Hepatocyte (in vitro differentiated cells): ENCODE results near the gene CDH10. TPM values are rescaled to one million over a fixed set of nuclear protein-coding genes. Genes with fewer than 3 reads are reported as not detected.

Experiments
- DNase-seq: peaks from one replicate; pipeline ENCODE4 v3.0.0-alpha.2; 2016; ENCODE audit warnings: low spot score
- H2AFZ ChIP-seq: fragments of 200-600 bp; sonication (generic); 2 replicates; pipeline ENCODE4 v1.6.0; 2016; ENCODE audit warnings: antibody characterized with exemption, mild to moderate bottlenecking
- H3K27ac ChIP-seq: fragments of 200-600 bp; sonication (generic); 2 replicates; pipeline ENCODE4 v1.5.1; 2016; ENCODE audit warnings: mild to moderate bottlenecking
- H3K27me3 ChIP-seq: fragments of 200-600 bp; sonication (generic); 2 replicates; pipeline ENCODE4 v1.6.1; 2016
- H3K36me3 ChIP-seq: fragments of 200-600 bp; sonication (generic); replicated peaks from 2 replicates; pipeline ENCODE4 v1.5.1; 2016; ENCODE audit warnings: low read depth; ENCODE audit not compliant: insufficient read depth
- H3K4me1 ChIP-seq: fragments of 200-600 bp; sonication (generic); 2 replicates; pipeline ENCODE4 v1.5.1; 2016; ENCODE audit warnings: mild to moderate bottlenecking, moderate library complexity; ENCODE audit not compliant: insufficient read depth
- H3K4me2 ChIP-seq: fragments of 200-600 bp; sonication (generic); 2 replicates; pipeline ENCODE4 v1.6.0; 2016
- H3K4me3 ChIP-seq: fragments of 200-600 bp; sonication (generic); 2 replicates; pipeline ENCODE4 v1.5.1; 2016; ENCODE audit warnings: mild to moderate bottlenecking
- H3K79me2 ChIP-seq: fragments of 200-600 bp; sonication (generic); 2 replicates; pipeline ENCODE4 v1.6.0; 2017; ENCODE audit warnings: mild to moderate bottlenecking
- H3K9me2 ChIP-seq: fragments of 200-600 bp; sonication (generic); replicated peaks from 2 replicates; pipeline ENCODE4 v1.6.0; 2017; ENCODE audit warnings: mild to moderate bottlenecking; ENCODE audit not compliant: insufficient read depth
- H3K9me3 ChIP-seq: fragments of 200-600 bp; sonication (generic); 2 replicates; pipeline ENCODE4 v1.5.1; 2016; ENCODE audit warnings: low read depth, mild to moderate bottlenecking
- H4K20me1 ChIP-seq: fragments of 200-600 bp; sonication (generic); 2 replicates; pipeline ENCODE4 v1.6.0; 2016; ENCODE audit warnings: mild to moderate bottlenecking; ENCODE audit not compliant: insufficient read depth, poor library complexity, severe bottlenecking
- CTCF ChIP-seq: fragments of 200-600 bp; sonication (generic); IDR thresholded peaks from 2 replicates; pipeline ENCODE4 v1.5.1; 2016; ENCODE audit warnings: antibody characterized with exemption, mild to moderate bottlenecking; ENCODE audit not compliant: poor library complexity
- EZH2 ChIP-seq: fragments of 200-600 bp; sonication (generic); IDR thresholded peaks from 2 replicates; pipeline ENCODE4 v1.6.1; 2016; ENCODE audit warnings: antibody characterized with exemption, mild to moderate bottlenecking, borderline replicate concordance
- EZH2phosphoT487 ChIP-seq: fragments of 200-600 bp; sonication (generic); IDR thresholded peaks from one replicate; pipeline ENCODE4 v1.6.1; 2018; ENCODE audit warnings: antibody characterized with exemption, mild to moderate bottlenecking, low read depth, moderate library complexity; ENCODE audit not compliant: unreplicated experiment, severe bottlenecking
- WGBS: methylation state at CpG from one replicate; pipeline ENCODE4 v1.1.6; 2016; ENCODE audit warnings: low lambda C conversion rate; ENCODE audit errors: missing lambda C conversion rate; 5-methylcytosine and 5-hydroxymethylcytosine counted together
- polyA plus RNA-seq: library from polyadenylated mRNA; unstranded; fragments of >200 nt; fragmentation: Nextera tagmentation; extraction: Ambion mirVana; gene quantifications from 2 replicates; pipeline ENCODE4 v1.2.1, GENCODE V29; 2016
- total RNA-seq: library from RNA; depleted of rRNA; stranded (reverse); fragments of >200 nt; gene quantifications from 2 replicates; pipeline ENCODE4 v1.2.3, GENCODE V29; 2014

The CDH10 gene
- total and polyA plus RNA-seq, 2 experiments from 2014 or later: 3.2 to 4.9 TPM

- H3K4me3 ChIP-seq: no peak overlapping the region
- H4K20me1 ChIP-seq: no peaks in the 10 kb centered on the region
- H3K79me2 ChIP-seq: no peaks in the 10 kb centered on the region
- no peak overlapping the region for H3K4me2 ChIP-seq
- TF ChIP-seq CTCF (no peak), EZH2phosphoT487 (no peak), EZH2 (no peak)
- H2AFZ ChIP-seq: no peak overlapping the region
- no peaks in the 10 kb centered on the region for H3K9me2 ChIP-seq
- no peaks in the 10 kb centered on the region for H3K27me3 ChIP-seq
- H3K9me3 ChIP-seq: no peaks in the 10 kb centered on the region
- no peak for DNase-seq
- H3K27ac ChIP-seq: no peak overlapping the region
- H3K36me3 ChIP-seq: no peaks in the 10 kb centered on the region
- H3K4me1 ChIP-seq: no peaks in the 10 kb centered on the region
Observed at GRCh38 chr5:24591426-24591825, 53.4 kb downstream of the CDH10 start.

GRCh38 chr5:24589566-24589965, 55.2 kb downstream of the CDH10 start:
- Histone ChIP-seq H2AFZ (no peak overlapping the region), H3K79me2 (no peaks in the 10 kb centered on the region), H3K4me1 (no peaks in the 10 kb centered on the region), H3K4me3 (no peak overlapping the region), H4K20me1 (no peaks in the 10 kb centered on the region), H3K27ac (no peak overlapping the region), H3K9me2 (no peaks in the 10 kb centered on the region), H3K9me3 (no peaks in the 10 kb centered on the region), H3K36me3 (no peaks in the 10 kb centered on the region), H3K4me2 (no peak overlapping the region), H3K27me3 (no peaks in the 10 kb centered on the region)
- WGBS: 92% methylated on average over 3 of the region's 3 CpGs
- DNase-seq: no peak
- no peak for TF ChIP-seq EZH2phosphoT487
- no peak for TF ChIP-seq CTCF
- TF ChIP-seq EZH2: no peak

GRCh38 chr5:24585751-24586150, 59.0 kb downstream of the CDH10 start:
- no peaks in the 10 kb centered on the region for H4K20me1 ChIP-seq
- H3K27ac ChIP-seq: no peak overlapping the region
- TF ChIP-seq EZH2phosphoT487: no peak
- TF ChIP-seq CTCF: no peak
- TF ChIP-seq EZH2: no peak
- H3K27me3 ChIP-seq: no peaks in the 10 kb centered on the region
- no peaks in the 10 kb centered on the region for H3K9me3 ChIP-seq
- H3K4me2 ChIP-seq: no peak overlapping the region
- no peak overlapping the region for H3K4me3 ChIP-seq
- H3K9me2 ChIP-seq: no peaks in the 10 kb centered on the region
- H3K4me1 ChIP-seq: no peaks in the 10 kb centered on the region
- H3K79me2 ChIP-seq: no peaks in the 10 kb centered on the region
- no peak for DNase-seq
- no peaks in the 10 kb centered on the region for H3K36me3 ChIP-seq
- no peak overlapping the region for H2AFZ ChIP-seq
- WGBS: 64% methylated on average over 4 of the region's 4 CpGs

- Histone ChIP-seq H3K9me2 (no peaks in the 10 kb centered on the region), H3K27ac (no peak overlapping the region), H2AFZ (no peak overlapping the region), H4K20me1 (no peaks in the 10 kb centered on the region), H3K9me3 (no peaks in the 10 kb centered on the region), H3K4me3 (no peak overlapping the region), H3K27me3 (no peaks in the 10 kb centered on the region), H3K4me2 (no peak overlapping the region), H3K79me2 (no peaks in the 10 kb centered on the region), H3K4me1 (no peaks in the 10 kb centered on the region), H3K36me3 (no peaks in the 10 kb centered on the region)
- no peak for DNase-seq
- TF ChIP-seq EZH2phosphoT487 (no peak), CTCF (no peak), EZH2 (no peak)
Observed at GRCh38 chr5:24571302-24571701, 73.5 kb downstream of the CDH10 start.
